ENCODE results near the gene GATC.

The GATC gene

GRCh38 chr12:120406069-120406468, 40.2 kb upstream of the GATC start:
- Histone ChIP-seq H3K27ac (no peak overlapping the region), H3K4me3 (no peak overlapping the region)
- no peak for DNase-seq (ENCODE audit: low spot score)
- TF ChIP-seq, protein P1, sequence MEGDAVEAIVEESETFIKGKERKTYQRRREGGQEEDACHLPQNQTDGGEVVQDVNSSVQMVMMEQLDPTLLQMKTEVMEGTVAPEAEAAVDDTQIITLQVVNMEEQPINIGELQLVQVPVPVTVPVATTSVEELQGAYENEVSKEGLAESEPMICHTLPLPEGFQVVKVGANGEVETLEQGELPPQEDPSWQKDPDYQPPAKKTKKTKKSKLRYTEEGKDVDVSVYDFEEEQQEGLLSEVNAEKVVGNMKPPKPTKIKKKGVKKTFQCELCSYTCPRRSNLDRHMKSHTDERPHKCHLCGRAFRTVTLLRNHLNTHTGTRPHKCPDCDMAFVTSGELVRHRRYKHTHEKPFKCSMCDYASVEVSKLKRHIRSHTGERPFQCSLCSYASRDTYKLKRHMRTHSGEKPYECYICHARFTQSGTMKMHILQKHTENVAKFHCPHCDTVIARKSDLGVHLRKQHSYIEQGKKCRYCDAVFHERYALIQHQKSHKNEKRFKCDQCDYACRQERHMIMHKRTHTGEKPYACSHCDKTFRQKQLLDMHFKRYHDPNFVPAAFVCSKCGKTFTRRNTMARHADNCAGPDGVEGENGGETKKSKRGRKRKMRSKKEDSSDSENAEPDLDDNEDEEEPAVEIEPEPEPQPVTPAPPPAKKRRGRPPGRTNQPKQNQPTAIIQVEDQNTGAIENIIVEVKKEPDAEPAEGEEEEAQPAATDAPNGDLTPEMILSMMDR (IDR thresholded peaks at IDR 0.05), result no peak

GRCh38 chr12:120406553-120406952, 39.7 kb upstream of the GATC start:
- TF ChIP-seq, protein P1 (IDR thresholded peaks at IDR 0.05), result no peak
- no peak overlapping the region for H3K27ac ChIP-seq
- H3K4me3 ChIP-seq, result no peak overlapping the region
- DNase-seq (ENCODE audit: low spot score), result no peak

GRCh38 chr12:120408771-120409170, 37.5 kb upstream of the GATC start:
- Histone ChIP-seq H3K4me3 (no peak overlapping the region), H3K27ac (no peak overlapping the region)
- TF ChIP-seq, protein P1 (IDR thresholded peaks at IDR 0.05), result no peak
- DNase-seq (ENCODE audit: low spot score), result no peak

GRCh38 chr12:120412421-120412820, 33.8 kb upstream of the GATC start:
- H3K4me3 ChIP-seq, result no peak overlapping the region
- no peak for DNase-seq (ENCODE audit: low spot score)
- TF ChIP-seq, protein P1 (IDR thresholded peaks at IDR 0.05), result no peak
- H3K27ac ChIP-seq, result no peak overlapping the region

DNA sequence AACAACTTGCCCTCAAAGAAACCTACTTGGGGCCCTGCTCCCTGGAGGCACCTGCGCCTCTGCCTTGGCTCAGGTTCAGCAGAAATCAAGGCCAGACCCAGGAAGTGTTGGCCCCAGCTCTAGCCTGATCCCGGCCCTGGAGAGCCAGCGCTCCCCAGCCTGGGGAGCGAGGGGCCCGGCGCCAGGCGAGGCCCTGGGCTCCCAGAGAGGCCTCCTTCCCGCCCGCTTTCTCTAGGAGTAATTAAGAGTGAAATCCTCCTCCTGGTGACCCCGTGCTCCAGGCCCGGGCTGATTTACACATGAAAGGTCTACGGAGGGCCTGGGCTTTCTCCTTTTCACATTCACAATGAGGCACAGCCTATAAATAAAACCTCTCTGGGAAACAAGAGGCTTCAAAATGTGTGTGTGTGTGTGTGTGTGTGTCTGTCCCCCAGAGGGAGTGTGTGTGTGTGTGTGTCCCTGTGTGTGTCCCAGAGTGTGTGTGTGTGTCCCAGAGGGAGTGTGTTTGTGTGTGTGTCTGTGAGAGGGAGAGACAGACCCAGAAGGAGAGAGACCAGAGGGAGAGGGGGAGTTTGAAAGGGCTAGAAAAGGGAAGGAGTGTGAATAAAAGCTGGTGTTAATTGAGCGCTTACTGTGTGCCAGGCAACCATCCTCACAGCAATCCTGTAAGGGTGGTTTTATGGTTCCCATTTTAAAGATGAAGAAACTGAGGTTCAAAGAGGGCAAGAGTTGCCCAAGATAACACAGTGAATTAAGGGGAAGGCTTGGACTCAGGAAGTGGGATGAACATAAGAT, 32.1 kb upstream of the GATC start:
- no peak overlapping the region for H3K4me3 ChIP-seq
- TF ChIP-seq, protein P1 (IDR thresholded peaks at IDR 0.05), result no peak
- no peak for DNase-seq (ENCODE audit: low spot score)
- H3K27ac ChIP-seq, result no peak overlapping the region

DNA sequence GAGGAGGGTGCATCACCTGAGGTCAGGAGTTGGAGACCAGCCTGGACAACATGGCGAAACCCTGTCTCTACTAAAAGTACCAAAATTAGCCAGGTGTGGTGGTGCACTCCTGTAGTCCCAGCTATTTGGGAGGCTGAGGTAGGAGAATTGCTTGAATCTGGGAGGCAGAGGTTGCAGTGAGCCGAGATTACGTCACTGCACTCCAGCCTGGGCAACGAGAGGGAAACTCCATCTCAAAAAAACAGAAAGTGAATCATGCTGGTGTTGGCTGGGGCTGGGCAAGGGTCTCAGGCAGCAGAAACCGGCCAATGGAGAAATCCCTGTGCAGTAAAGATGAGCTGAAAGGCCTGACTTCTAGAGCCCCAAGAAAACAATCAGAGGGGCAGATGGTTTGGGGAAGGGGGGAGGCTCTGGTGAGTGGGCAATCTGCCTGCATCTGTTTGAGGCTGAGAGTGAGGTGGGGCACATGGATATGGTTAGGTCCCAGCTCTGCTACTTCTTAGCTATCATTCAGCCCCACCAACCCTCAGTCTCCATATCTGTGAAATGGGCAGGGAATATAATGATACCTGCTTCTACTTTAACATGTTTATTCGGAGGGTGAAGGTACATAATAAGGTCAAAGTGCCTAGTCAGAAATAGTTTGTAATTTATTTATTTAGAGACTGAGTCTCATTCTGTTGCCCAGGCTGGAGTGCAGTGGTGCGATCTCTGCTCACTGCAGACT, 29.6 kb upstream of the GATC start:
- TF ChIP-seq, protein P1 (IDR thresholded peaks at IDR 0.05), result no peak
- DNase-seq (ENCODE audit: low spot score), result no peak
- H3K4me3 ChIP-seq, result no peak overlapping the region
- H3K27ac ChIP-seq, result no peak overlapping the region

Measured in coronary artery (tissue), 2 donors.